BE2C (cell line): ENCODE measurements around the gene RABGAP1.

Experiments
- DNase-seq: peaks from one replicate; pipeline ENCODE4 v3.0.0-alpha.2; 2020
- H3K27me3 ChIP-seq: fragments of 250-450 bp; sonication (Bioruptor Pico); 2 replicates; pipeline ENCODE4 v1.5.1; 2020; ENCODE audit warnings: mild to moderate bottlenecking
- H3K36me3 ChIP-seq: fragments of 250-450 bp; sonication (Bioruptor Pico); 2 replicates; pipeline ENCODE4 v1.5.1; 2020; ENCODE audit warnings: mild to moderate bottlenecking
- H3K4me1 ChIP-seq: fragments of 250-450 bp; sonication (Bioruptor Pico); 2 replicates; pipeline ENCODE4 v1.5.1; 2020
- H3K4me3 ChIP-seq: 2 replicates; pipeline ENCODE4 v1.5.1; 2011; ENCODE audit warnings: low read depth, low read length
- H3K9me3 ChIP-seq: fragments of 250-450 bp; sonication (Bioruptor Pico); 2 replicates; pipeline ENCODE4 v1.5.1; 2020
- CTCF ChIP-seq: IDR thresholded peaks from 2 replicates; pipeline ENCODE4 v1.5.1; 2012; ENCODE audit warnings: mild to moderate bottlenecking, low read depth, low read length

Gene RABGAP1

GRCh38 chr9:123069010-123069481 lies 128.2 kb downstream of the RABGAP1 start:
- no peak for DNase-seq
- no peaks in the 10 kb centered on the region for H3K9me3 ChIP-seq
- H3K4me3 ChIP-seq, result no peak overlapping the region
- no peaks in the 10 kb centered on the region for H3K27me3 ChIP-seq
- no peak for TF ChIP-seq CTCF
- peaks cover 32% of the 10 kb centered on the region for H3K36me3 ChIP-seq
- H3K4me1 ChIP-seq, result no peaks in the 10 kb centered on the region

GRCh38 chr9:123070198-123070597 lies 129.4 kb downstream of the RABGAP1 start:
- Histone ChIP-seq H3K27me3 (no peaks in the 10 kb centered on the region), H3K36me3 (peaks cover 32% of the 10 kb centered on the region), H3K4me1 (no peaks in the 10 kb centered on the region), H3K4me3 (no peak overlapping the region), H3K9me3 (no peaks in the 10 kb centered on the region)
- no peak for TF ChIP-seq CTCF
- no peak for DNase-seq

GRCh38 chr9:123072407-123072995 lies 131.7 kb downstream of the RABGAP1 start:
- Histone ChIP-seq H3K36me3 (peaks cover 20% of the 10 kb centered on the region), H3K4me1 (no peaks in the 10 kb centered on the region), H3K4me3 (no peak overlapping the region), H3K27me3 (no peaks in the 10 kb centered on the region), H3K9me3 (no peaks in the 10 kb centered on the region)
- DNase-seq, result no peak
- TF ChIP-seq CTCF, result no peak

- Histone ChIP-seq H3K9me3 (no peaks in the 10 kb centered on the region), H3K27me3 (no peaks in the 10 kb centered on the region), H3K4me3 (no peak overlapping the region), H3K4me1 (no peaks in the 10 kb centered on the region), H3K36me3 (peaks cover 20% of the 10 kb centered on the region)
- no peak for DNase-seq
- no peak for TF ChIP-seq CTCF
These were observed 132.6 kb downstream of the RABGAP1 start for GRCh38 chr9:123073441-123073840.

- DNase-seq, result no peak
- no peak overlapping the region for H3K4me3 ChIP-seq
These were observed 133.2 kb downstream of the RABGAP1 start for GRCh38 chr9:123073991-123074422.

More at GRCh38 chr9:123073991-123074422, 133.2 kb downstream of the RABGAP1 start:
- Histone ChIP-seq H3K36me3 (peaks cover 20% of the 10 kb centered on the region), H3K4me1 (no peaks in the 10 kb centered on the region), H3K27me3 (no peaks in the 10 kb centered on the region), H3K9me3 (no peaks in the 10 kb centered on the region)
- TF ChIP-seq CTCF, result no peak
